HUES64 (cell line): ENCODE data around the gene ZNF281.
"Not testable (repeated sequence)": the region's sequence is repeated elsewhere in the genome, so short reads cannot be mapped to it uniquely, and the experiment has no call there.

Source experiments
- H3K27ac ChIP-seq: 2 replicates; pipeline ENCODE4 v1.7.0; 2013; ENCODE audit warnings: low read depth, low read length, inconsistent platforms
- H3K27me3 ChIP-seq: 2 replicates; pipeline ENCODE4 v1.6.1; 2013; ENCODE audit warnings: mild to moderate bottlenecking, low read length; ENCODE audit not compliant: insufficient read depth
- H3K36me3 ChIP-seq: 2 replicates; pipeline ENCODE4 v1.6.1; 2013; ENCODE audit warnings: mild to moderate bottlenecking, low read length; ENCODE audit not compliant: insufficient read depth
- H3K4me1 ChIP-seq: 2 replicates; pipeline ENCODE4 v1.6.1; 2013; ENCODE audit warnings: mild to moderate bottlenecking, low read length, moderate library complexity; ENCODE audit not compliant: insufficient read depth
- H3K4me3 ChIP-seq: 2 replicates; pipeline ENCODE4 v1.5.1; 2013; ENCODE audit warnings: mild to moderate bottlenecking, low read length, moderate library complexity
- H3K9ac ChIP-seq: 2 replicates; pipeline ENCODE4 v1.6.1; 2013; ENCODE audit warnings: mild to moderate bottlenecking, low read depth, low read length
- H3K9me3 ChIP-seq: 2 replicates; pipeline ENCODE4 v1.6.1; 2013; ENCODE audit warnings: low read depth, low read length; ENCODE audit not compliant: insufficient read depth
- WGBS: fragments of 150-250, 120-280 bp; methylation state at CpG from one replicate; pipeline ENCODE4 v1.1.7; 2013; ENCODE audit warnings: missing lambda C conversion rate; 5-methylcytosine and 5-hydroxymethylcytosine counted together

Gene ZNF281

GRCh38 chr1:200442537-200443156, 32.8 kb upstream of the ZNF281 start:
- H3K4me3 ChIP-seq = no peak overlapping the region
- no peaks in the 10 kb centered on the region for H3K9me3 ChIP-seq
- peaks cover 12% of the 10 kb centered on the region; the same call in 1 of the 2 replicates for H3K36me3 ChIP-seq
- H3K27me3 ChIP-seq = no peaks in the 10 kb centered on the region
- no peak overlapping the region for H3K9ac ChIP-seq
- WGBS = 97% methylated on average over 3 of the region's 3 CpGs
- H3K4me1 ChIP-seq = no peaks in the 10 kb centered on the region
- H3K27ac ChIP-seq = no peak overlapping the region

DNA sequence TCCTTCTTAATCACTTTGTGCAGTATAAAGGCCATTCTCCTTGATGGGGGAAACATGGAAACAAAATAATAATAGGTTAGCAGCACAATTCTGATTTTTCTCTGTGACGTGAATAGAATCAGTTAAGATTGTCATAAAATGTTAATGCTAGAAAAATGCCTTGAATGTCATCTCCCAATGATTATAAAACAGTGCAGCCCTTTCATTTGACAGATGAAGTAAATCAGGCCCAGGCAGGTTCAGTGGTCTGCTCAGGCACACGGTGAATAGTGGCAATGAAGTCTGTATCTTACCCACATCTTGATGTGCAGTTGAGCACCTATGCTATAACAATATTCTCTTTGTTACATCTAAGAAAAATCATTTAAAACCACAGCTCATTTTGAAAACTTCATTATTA, 32.2 kb upstream of the ZNF281 start:
- WGBS = 100% methylated on average over 2 of the region's 2 CpGs
- H3K4me1 ChIP-seq = no peaks in the 10 kb centered on the region
- H3K4me3 ChIP-seq = no peak overlapping the region
- H3K9me3 ChIP-seq = no peaks in the 10 kb centered on the region
- H3K36me3 ChIP-seq = peaks cover 12% of the 10 kb centered on the region; the same call in 1 of the 2 replicates
- no peak overlapping the region for H3K9ac ChIP-seq
- no peak overlapping the region for H3K27ac ChIP-seq
- H3K27me3 ChIP-seq = no peaks in the 10 kb centered on the region

DNA sequence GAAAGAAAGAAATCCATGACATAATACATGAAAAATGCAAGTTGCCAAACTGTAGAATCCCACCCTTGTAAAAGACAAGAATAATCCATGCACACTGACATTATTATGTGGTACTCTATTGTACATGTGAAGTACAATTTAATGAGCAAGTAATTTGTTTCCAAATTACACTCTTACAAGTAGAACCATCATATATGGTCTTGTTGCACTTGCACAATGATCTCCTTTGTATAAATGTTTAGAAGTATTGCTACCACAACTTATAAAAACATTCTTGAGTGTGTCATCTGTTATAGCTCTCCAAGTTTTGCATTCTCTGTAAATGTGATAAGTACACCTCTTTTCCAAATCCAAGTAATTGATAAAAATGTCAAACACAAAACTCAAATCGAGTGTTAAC, 29.1 kb upstream of the ZNF281 start:
- no peak overlapping the region for H3K4me3 ChIP-seq
- no peak overlapping the region for H3K9ac ChIP-seq
- 100% methylated on average over 1 of the region's 1 CpG for WGBS
- no peaks in the 10 kb centered on the region for H3K27me3 ChIP-seq
- H3K27ac ChIP-seq = no peak overlapping the region
- H3K9me3 ChIP-seq = no peaks in the 10 kb centered on the region
- H3K36me3 ChIP-seq = no peaks in the 10 kb centered on the region
- H3K4me1 ChIP-seq = no peaks in the 10 kb centered on the region

DNA sequence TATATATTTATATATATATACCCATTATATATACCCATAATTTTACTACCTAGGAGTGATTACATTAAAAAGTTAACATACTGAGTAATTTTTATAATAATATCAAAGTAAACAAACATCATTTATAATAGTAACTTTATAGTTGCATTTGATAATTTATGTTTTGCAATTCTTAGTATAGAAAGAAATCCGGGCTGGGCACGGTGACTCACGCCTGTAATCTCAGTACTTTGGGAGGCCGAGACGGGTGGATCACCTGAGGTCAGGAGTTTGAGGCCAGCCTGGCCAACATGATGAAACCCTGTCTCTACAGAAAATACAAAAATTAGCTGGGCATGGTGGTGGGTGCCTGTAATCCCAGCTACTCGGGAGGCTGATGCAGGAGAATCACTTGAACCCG, 28.6 kb upstream of the ZNF281 start:
- H3K36me3 ChIP-seq, H3K27ac ChIP-seq, H3K4me1 ChIP-seq: not testable (repeated sequence)

GRCh38 chr1:200437556-200438203, 27.8 kb upstream of the ZNF281 start:
- H3K27ac ChIP-seq = no peak overlapping the region
- no peaks in the 10 kb centered on the region for H3K4me1 ChIP-seq
- H3K4me3 ChIP-seq = no peak overlapping the region
- H3K9me3 ChIP-seq = no peaks in the 10 kb centered on the region
- H3K36me3 ChIP-seq = no peaks in the 10 kb centered on the region
- WGBS = 95% methylated on average over 5 of the region's 5 CpGs
- no peak overlapping the region for H3K9ac ChIP-seq
- no peaks in the 10 kb centered on the region for H3K27me3 ChIP-seq

More for the DNA sequence above, 28.6 kb upstream of the ZNF281 start:
- not testable (repeated sequence) for H3K9me3 ChIP-seq, H3K27me3 ChIP-seq, H3K4me3 ChIP-seq, H3K9ac ChIP-seq
- 96% methylated on average over 7 of the region's 7 CpGs for whole genome bisulfite sequencing

GRCh38 chr1:200437088-200437487, 27.3 kb upstream of the ZNF281 start:
- Histone ChIP-seq H3K27ac (no peak overlapping the region), H3K36me3 (no peaks in the 10 kb centered on the region), H3K4me3 (no peak overlapping the region), H3K9ac (no peak overlapping the region), H3K9me3 (no peaks in the 10 kb centered on the region), H3K27me3 (no peaks in the 10 kb centered on the region), H3K4me1 (no peaks in the 10 kb centered on the region)

GRCh38 chr1:200436436-200436835, 26.6 kb upstream of the ZNF281 start:
- H3K4me1 ChIP-seq = no peaks in the 10 kb centered on the region
- H3K4me3 ChIP-seq = no peak overlapping the region
- H3K36me3 ChIP-seq = peaks cover 4% of the 10 kb centered on the region; the same call in 1 of the 2 replicates
- H3K27ac ChIP-seq = no peak overlapping the region
- H3K9me3 ChIP-seq = no peaks in the 10 kb centered on the region
- H3K27me3 ChIP-seq = no peaks in the 10 kb centered on the region
- H3K9ac ChIP-seq = no peak overlapping the region

GRCh38 chr1:200435200-200435780, 25.5 kb upstream of the ZNF281 start:
- Histone ChIP-seq H3K4me3 (no peak overlapping the region), H3K36me3 (peaks cover 4% of the 10 kb centered on the region; the same call in 1 of the 2 replicates), H3K9me3 (no peaks in the 10 kb centered on the region), H3K4me1 (no peaks in the 10 kb centered on the region), H3K27ac (no peak overlapping the region), H3K27me3 (no peaks in the 10 kb centered on the region), H3K9ac (no peak overlapping the region)
- WGBS = 96% methylated on average over 7 of the region's 8 CpGs

GRCh38 chr1:200433586-200433985, 23.8 kb upstream of the ZNF281 start:
- H3K27me3 ChIP-seq = no peaks in the 10 kb centered on the region
- no peaks in the 10 kb centered on the region for H3K9me3 ChIP-seq
- no peak overlapping the region for H3K9ac ChIP-seq
- WGBS = 100% methylated on average over 1 of the region's 1 CpG
- no peak overlapping the region for H3K4me3 ChIP-seq
- H3K36me3 ChIP-seq = peaks cover 4% of the 10 kb centered on the region; the same call in 1 of the 2 replicates
- no peaks in the 10 kb centered on the region for H3K4me1 ChIP-seq
- no peak overlapping the region for H3K27ac ChIP-seq

DNA sequence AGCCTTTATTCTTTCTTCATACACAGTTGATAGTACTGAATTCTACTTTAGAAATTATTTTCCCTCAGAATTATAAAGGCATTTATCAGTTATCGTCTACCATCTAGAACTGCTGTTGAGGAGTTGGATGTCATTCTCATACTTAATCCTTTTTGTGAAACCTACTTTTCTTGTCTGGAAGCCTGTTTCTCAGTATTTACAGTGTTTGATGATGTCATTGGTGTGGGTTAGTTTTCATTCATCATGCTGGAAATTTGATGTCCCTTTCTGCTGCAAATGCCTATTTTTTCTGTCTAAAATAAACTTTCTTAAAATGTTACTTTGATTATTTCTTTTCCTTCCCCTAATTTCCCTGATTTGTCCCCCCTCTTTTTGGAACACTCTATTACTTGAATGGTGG, 22.8 kb upstream of the ZNF281 start:
- Histone ChIP-seq H3K4me1 (no peaks in the 10 kb centered on the region), H3K9ac (no peak overlapping the region), H3K9me3 (no peaks in the 10 kb centered on the region), H3K4me3 (no peak overlapping the region), H3K27me3 (no peaks in the 10 kb centered on the region), H3K36me3 (peaks cover 4% of the 10 kb centered on the region; the same call in 1 of the 2 replicates), H3K27ac (no peak overlapping the region)
- WGBS = 100% methylated on average over 1 of the region's 1 CpG

DNA sequence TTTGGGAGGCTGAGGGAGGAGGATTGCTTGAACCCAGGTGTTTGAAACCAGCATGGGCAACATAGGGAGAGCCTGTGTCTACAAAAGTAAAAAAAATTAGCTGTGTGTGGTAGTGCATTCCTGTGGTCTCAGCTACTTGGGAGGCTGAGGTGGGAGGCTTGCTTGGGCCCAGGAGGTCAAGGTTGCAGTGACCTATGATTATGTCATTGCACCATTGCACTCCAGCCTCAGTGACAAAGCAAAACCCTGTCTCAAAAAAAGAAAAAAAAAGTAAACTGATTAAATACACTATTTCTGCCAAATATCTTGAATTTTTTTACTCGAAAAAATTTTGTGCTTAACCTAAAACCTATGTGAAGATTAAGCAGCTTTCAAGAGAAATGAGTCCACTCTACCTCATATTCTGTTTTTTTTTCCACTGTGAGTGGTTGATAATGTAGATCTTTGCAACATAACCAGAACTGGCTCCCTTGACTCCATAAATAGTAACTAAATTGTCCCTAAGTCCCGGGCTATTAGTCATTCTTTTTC, 19.4 kb upstream of the ZNF281 start:
- Histone ChIP-seq H3K36me3 (peaks cover 4% of the 10 kb centered on the region; the same call in 1 of the 2 replicates), H3K4me3 (no peak overlapping the region), H3K4me1 (no peaks in the 10 kb centered on the region), H3K9ac (no peak overlapping the region), H3K27me3 (no peaks in the 10 kb centered on the region), H3K27ac (no peak overlapping the region), H3K9me3 (no peaks in the 10 kb centered on the region)
- 95% methylated on average over 2 of the region's 2 CpGs for WGBS
